ENCODE data around the gene LPCAT1.

LPCAT1 gene

GRCh38 chr5:1474866-1475543 is 48.8 kb downstream of the LPCAT1 start:
- in situ Hi-C loops (cut with MboI; ENCODE audit: low sequenced_read_pairs, unreplicated experiment) = no loop called here
- no peak for DNase-seq (ENCODE audit: low spot score)
- TF ChIP-seq, protein P1, sequence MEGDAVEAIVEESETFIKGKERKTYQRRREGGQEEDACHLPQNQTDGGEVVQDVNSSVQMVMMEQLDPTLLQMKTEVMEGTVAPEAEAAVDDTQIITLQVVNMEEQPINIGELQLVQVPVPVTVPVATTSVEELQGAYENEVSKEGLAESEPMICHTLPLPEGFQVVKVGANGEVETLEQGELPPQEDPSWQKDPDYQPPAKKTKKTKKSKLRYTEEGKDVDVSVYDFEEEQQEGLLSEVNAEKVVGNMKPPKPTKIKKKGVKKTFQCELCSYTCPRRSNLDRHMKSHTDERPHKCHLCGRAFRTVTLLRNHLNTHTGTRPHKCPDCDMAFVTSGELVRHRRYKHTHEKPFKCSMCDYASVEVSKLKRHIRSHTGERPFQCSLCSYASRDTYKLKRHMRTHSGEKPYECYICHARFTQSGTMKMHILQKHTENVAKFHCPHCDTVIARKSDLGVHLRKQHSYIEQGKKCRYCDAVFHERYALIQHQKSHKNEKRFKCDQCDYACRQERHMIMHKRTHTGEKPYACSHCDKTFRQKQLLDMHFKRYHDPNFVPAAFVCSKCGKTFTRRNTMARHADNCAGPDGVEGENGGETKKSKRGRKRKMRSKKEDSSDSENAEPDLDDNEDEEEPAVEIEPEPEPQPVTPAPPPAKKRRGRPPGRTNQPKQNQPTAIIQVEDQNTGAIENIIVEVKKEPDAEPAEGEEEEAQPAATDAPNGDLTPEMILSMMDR (IDR thresholded peaks at IDR 0.05; ENCODE audit: borderline replicate concordance, control extremely low read depth, extremely low read depth, insufficient read depth, missing control alignments) = no peak

GRCh38 chr5:1474183-1474839 is 49.4 kb downstream of the LPCAT1 start:
- in situ Hi-C loops (cut with MboI; ENCODE audit: low sequenced_read_pairs, unreplicated experiment) = no loop called here
- TF ChIP-seq, protein P1 (IDR thresholded peaks at IDR 0.05; ENCODE audit: borderline replicate concordance, control extremely low read depth, extremely low read depth, insufficient read depth, missing control alignments) = no peak
- no peak for DNase-seq (ENCODE audit: low spot score)

- in situ Hi-C loops (cut with MboI; ENCODE audit: low sequenced_read_pairs, unreplicated experiment) = no loop called here
Measured at GRCh38 chr5:1473746-1474145, 50.0 kb downstream of the LPCAT1 start.

DNA sequence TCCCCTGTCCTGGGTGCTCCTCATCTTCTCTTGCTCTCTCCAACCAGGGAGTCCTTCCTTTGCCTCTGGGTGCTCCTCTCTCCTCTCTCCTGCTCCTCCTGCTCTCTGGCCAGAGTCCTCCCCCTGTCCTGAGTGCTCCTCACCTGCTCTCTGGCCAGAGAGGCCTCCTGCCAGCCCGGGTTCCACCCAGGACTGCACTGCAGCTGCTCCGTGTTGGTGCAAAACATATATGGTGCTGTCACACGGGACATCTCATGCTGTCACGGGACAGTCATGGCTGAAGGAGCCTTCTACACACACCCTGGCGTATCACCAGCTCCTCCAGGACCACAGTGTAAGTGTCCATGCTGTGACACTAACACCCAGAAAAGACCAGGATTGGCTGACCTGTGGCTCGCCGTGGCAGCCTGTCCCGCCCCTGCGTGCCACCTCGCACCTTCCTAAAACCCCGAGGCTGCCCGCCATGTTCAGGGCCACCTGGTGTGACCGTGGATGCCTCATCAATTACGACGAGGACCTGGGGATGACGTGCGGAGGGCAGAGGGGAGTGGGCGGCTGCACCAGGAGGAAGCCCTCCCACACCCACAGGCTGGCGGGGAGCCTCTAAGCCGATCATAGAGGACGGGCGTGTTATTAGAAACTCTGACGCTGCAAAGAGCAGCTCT is 50.7 kb downstream of the LPCAT1 start:
- DNase-seq (ENCODE audit: low spot score) = no peak
- in situ Hi-C loops (cut with MboI; ENCODE audit: low sequenced_read_pairs, unreplicated experiment) = no loop called here
- TF ChIP-seq, protein P1 (IDR thresholded peaks at IDR 0.05; ENCODE audit: borderline replicate concordance, control extremely low read depth, extremely low read depth, insufficient read depth, missing control alignments) = no peak

More at GRCh38 chr5:1473746-1474145, 50.0 kb downstream of the LPCAT1 start:
- TF ChIP-seq, protein P1 (IDR thresholded peaks at IDR 0.05; ENCODE audit: borderline replicate concordance, control extremely low read depth, extremely low read depth, insufficient read depth, missing control alignments) = no peak
- no peak for DNase-seq (ENCODE audit: low spot score)

DNA sequence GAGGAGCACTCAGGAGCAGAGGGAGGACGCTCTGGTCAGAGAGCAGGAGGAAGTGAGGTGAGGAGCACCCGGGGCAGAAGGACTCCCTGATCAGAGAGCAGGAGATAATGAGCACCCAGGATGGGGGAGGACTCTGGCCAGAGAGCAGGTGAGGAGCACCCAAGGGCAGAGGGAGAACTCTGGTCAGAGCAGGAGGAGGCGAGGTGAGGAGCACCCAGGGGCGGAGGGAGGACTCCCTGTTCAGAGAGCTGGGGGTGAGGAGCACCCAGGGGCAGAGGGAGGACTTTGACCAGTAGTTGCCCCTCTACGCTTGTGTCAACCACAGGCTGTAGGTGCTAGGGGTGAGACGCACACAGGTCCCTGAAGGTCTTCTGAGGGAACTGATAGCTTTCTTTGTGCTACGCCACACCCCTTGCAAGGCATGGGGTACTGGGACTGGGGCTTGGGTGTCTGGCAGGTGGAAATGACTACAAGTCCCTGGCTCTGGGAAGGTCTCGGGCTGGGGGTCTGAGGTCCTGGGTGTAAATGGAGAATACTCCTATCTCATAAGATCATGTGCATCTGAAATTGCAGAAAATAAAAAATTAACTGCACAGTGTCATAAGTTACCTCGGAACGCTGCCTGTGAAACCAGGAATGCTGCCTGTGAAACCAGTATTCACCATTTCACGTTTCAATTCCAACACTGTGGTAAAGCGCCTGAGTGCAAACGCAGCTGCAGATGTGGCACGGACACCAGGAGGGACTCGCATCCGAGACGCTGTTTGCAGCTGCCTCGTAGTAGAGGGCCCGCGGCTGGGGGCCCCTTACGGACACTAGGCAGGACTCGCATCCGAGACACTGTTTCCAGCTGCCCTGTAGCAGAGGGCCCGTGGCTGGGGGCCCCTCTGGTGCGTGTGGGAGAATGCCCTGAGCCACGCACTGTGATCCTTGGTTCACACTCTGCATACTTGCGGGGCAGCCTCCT is 51.5 kb downstream of the LPCAT1 start:
- in situ Hi-C loops (cut with MboI; ENCODE audit: low sequenced_read_pairs, unreplicated experiment) = no loop called here
- no peak for DNase-seq (ENCODE audit: low spot score)
- TF ChIP-seq, protein P1 (IDR thresholded peaks at IDR 0.05; ENCODE audit: borderline replicate concordance, control extremely low read depth, extremely low read depth, insufficient read depth, missing control alignments) = no peak

Measured in GM13976 (cell line).